Progenitor cell of endocrine pancreas (in vitro differentiated cells): ENCODE data around the gene LRRTM3. TPM values are rescaled to one million over a fixed set of nuclear protein-coding genes. Genes with fewer than 3 reads are reported as not detected.

ENCODE experiments used
- DNase-seq: peaks from one replicate; pipeline ENCODE4 v3.0.0; 2021; ENCODE audit warnings: low spot score; ENCODE audit not compliant: unreplicated experiment
- H3K27ac Mint-ChIP-seq: 2 replicates; pipeline ENCODE4 v1.8.0; 2021; ENCODE audit warnings: mild to moderate bottlenecking, moderate library complexity, mixed read lengths
- H3K27me3 Mint-ChIP-seq: 2 replicates; pipeline ENCODE4 v1.8.0; 2021; ENCODE audit warnings: mixed read lengths
- H3K36me3 Mint-ChIP-seq: 2 replicates; pipeline ENCODE4 v1.8.0; 2022; ENCODE audit warnings: mixed read lengths; ENCODE audit not compliant: insufficient read depth
- H3K4me1 Mint-ChIP-seq: 2 replicates; pipeline ENCODE4 v1.8.0; 2021; ENCODE audit warnings: low read depth, mixed read lengths
- H3K4me3 Mint-ChIP-seq: 2 replicates; pipeline ENCODE4 v1.8.0; 2021; ENCODE audit warnings: low read depth, mild to moderate bottlenecking, moderate library complexity, mixed read lengths
- H3K9me3 Mint-ChIP-seq: 2 replicates; pipeline ENCODE4 v1.8.0; 2021; ENCODE audit warnings: low read depth, mixed read lengths
- CTCF ChIP-seq: fragments of 200-600 bp; sonication (generic); IDR thresholded peaks from one replicate; pipeline ENCODE4 v1.5.0; 2021; ENCODE audit warnings: antibody characterized with exemption, mild to moderate bottlenecking; ENCODE audit not compliant: unreplicated experiment
- total RNA-seq: library from RNA; stranded (reverse); gene quantifications from 2 replicates; pipeline ENCODE4 v1.2.1, GENCODE V29; 2021

Gene LRRTM3
- total RNA-seq, 1 donor from 2014 or later = not detected

- DNase-seq = no peak
- no peak overlapping the region for H3K27ac Mint-ChIP-seq
- no peak for TF ChIP-seq CTCF
- H3K36me3 Mint-ChIP-seq = no peaks in the 10 kb centered on the region
- H3K4me1 Mint-ChIP-seq = peaks cover 11% of the 10 kb centered on the region
- H3K4me3 Mint-ChIP-seq = no peak overlapping the region
- H3K27me3 Mint-ChIP-seq = no peaks in the 10 kb centered on the region
- H3K9me3 Mint-ChIP-seq = peaks cover 8% of the 10 kb centered on the region
These were observed 151.5 kb downstream of the LRRTM3 start for GRCh38 chr10:67077376-67077775.

GRCh38 chr10:67079126-67079525 lies 153.3 kb downstream of the LRRTM3 start:
- TF ChIP-seq CTCF = no peak
- Mint-ChIP-seq H3K4me1 (peaks cover 11% of the 10 kb centered on the region), H3K9me3 (peaks cover 8% of the 10 kb centered on the region), H3K27me3 (no peaks in the 10 kb centered on the region), H3K27ac (no peak overlapping the region), H3K4me3 (no peak overlapping the region), H3K36me3 (no peaks in the 10 kb centered on the region)
- no peak for DNase-seq

- H3K4me1 Mint-ChIP-seq = peaks cover 1% of the 10 kb centered on the region
- H3K4me3 Mint-ChIP-seq = no peak overlapping the region
- H3K9me3 Mint-ChIP-seq = no peaks in the 10 kb centered on the region
- H3K36me3 Mint-ChIP-seq = no peaks in the 10 kb centered on the region
- no peak overlapping the region for H3K27ac Mint-ChIP-seq
- no peak for DNase-seq
- no peak for TF ChIP-seq CTCF
- no peaks in the 10 kb centered on the region for H3K27me3 Mint-ChIP-seq
These were observed 160.7 kb downstream of the LRRTM3 start for GRCh38 chr10:67086327-67087134.

GRCh38 chr10:67087135-67087425 lies 161.2 kb downstream of the LRRTM3 start:
- Mint-ChIP-seq H3K27me3 (no peaks in the 10 kb centered on the region), H3K4me1 (peaks cover 1% of the 10 kb centered on the region), H3K4me3 (no peak overlapping the region), H3K9me3 (no peaks in the 10 kb centered on the region), H3K27ac (no peak overlapping the region), H3K36me3 (no peaks in the 10 kb centered on the region)
- TF ChIP-seq CTCF = no peak
- DNase-seq = no peak

GRCh38 chr10:67088036-67088435 lies 162.2 kb downstream of the LRRTM3 start:
- H3K27me3 Mint-ChIP-seq = no peaks in the 10 kb centered on the region
- no peak overlapping the region for H3K4me3 Mint-ChIP-seq
- no peak for TF ChIP-seq CTCF
- H3K27ac Mint-ChIP-seq = no peak overlapping the region
- H3K36me3 Mint-ChIP-seq = no peaks in the 10 kb centered on the region
- H3K9me3 Mint-ChIP-seq = no peaks in the 10 kb centered on the region
- peaks cover 1% of the 10 kb centered on the region for H3K4me1 Mint-ChIP-seq
- DNase-seq = no peak
